ENCODE measurements around the gene TMSB15C. TPM values are rescaled to one million over a fixed set of nuclear protein-coding genes. Genes with fewer than 3 reads are reported as not detected.
"Not testable (repeated sequence)": the region's sequence is repeated elsewhere in the genome, so short reads cannot be mapped to it uniquely, and the experiment has no call there.

Gene TMSB15C
- total RNA-seq (2014; rRNA removed; shearing (Covaris generic)): 3.0 and 7.3 TPM in 2 replicates

DNA sequence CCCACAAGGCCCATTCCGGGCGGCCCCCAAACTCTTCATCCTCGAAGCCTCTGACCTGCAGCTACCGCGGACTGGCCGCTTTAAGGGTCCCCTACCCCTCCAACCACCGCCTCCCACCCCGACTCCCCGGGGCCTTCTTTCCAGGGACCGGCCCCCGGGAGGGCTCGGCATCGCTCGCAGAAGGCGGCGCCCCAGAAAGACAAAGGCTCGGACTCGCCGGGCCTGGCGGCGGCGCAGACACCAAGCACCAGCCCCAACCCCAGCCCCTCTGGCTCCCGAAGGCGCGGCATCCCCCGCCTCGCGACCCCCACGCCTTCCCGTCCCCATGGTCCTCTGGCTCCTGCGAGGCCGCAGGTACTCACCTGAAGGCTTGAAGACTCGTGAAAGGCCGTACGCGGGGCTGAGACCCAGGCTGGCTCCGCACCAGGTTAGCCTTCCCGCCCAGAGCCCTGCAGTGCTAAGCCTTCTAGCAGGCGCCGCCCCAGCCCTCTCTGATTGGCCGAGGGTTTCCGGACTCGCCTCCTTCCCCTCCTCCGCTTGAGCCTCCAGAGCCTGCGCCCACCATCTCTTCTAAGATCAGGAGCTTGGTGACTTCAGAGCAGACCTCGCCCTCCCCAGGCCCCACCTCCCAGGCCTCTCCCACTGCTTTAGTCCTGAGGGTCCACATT, at the start of gene TMSB15C:
TSS of gene TMSB15C (minus strand) at position 459 of the 668 bp plus-strand sequence.
- DNase-seq (ENCODE audit: low read depth): not testable (repeated sequence)

DNA sequence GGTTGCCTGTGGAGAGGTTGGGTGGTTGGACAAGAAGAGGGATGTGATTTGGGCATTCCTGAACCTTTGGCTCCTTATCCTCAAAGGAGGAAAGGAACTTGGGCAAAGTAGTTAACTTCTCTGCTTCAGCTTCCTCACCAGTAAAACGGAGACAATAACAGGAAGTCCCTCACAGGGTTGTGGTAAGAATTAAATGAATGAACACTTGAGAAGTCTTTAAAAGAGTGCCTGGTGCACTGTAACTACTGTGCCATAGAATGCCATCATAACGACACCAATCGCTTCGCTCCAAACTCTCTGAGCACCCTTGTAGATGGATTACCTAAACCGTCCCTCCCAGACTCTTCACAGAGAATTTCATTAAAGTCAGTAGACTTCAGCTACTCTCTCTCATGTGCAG, 46.8 kb upstream of the TMSB15C start:
- DNase-seq (ENCODE audit: low read depth): no peak

DNA sequence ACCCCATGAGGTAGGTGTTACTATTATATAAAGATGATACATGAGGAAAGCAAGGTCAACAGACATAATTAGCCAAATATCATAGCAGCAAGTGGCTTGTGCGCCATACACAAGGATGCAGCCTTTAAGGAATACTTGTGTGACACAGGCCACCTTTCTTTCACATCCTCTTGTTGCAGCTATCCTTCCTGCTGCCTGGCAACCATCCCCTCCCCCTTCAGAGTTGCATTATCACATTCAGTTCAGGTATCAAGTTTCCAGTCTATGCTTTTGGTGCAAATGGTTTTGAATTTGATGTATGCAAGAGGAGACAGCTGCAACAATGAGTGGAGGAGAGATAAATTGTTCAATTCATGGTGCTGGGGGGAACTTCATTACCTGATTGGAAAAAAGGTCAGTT, 42.7 kb upstream of the TMSB15C start:
- DNase-seq (ENCODE audit: low read depth): no peak

DNA sequence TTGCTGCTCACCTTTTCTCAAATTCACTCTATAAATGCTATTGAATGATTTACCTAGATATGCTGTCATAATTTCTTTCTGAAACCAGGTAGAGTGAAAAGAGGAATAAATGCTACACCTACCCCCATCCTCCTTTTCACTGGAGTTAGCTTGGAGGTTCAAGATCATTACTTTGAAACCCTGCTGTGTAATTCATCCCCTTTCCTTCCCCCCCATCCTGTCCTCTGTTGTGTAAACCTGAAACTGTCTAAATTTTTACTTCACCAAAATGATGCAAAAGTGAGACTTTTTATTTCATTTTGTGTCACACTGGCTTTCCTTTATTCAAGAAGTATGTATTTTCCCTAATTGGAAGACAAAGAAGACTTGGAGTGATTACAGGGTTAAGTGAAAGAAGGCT, 41.7 kb upstream of the TMSB15C start:
- DNase-seq (ENCODE audit: low read depth): no peak

DNA sequence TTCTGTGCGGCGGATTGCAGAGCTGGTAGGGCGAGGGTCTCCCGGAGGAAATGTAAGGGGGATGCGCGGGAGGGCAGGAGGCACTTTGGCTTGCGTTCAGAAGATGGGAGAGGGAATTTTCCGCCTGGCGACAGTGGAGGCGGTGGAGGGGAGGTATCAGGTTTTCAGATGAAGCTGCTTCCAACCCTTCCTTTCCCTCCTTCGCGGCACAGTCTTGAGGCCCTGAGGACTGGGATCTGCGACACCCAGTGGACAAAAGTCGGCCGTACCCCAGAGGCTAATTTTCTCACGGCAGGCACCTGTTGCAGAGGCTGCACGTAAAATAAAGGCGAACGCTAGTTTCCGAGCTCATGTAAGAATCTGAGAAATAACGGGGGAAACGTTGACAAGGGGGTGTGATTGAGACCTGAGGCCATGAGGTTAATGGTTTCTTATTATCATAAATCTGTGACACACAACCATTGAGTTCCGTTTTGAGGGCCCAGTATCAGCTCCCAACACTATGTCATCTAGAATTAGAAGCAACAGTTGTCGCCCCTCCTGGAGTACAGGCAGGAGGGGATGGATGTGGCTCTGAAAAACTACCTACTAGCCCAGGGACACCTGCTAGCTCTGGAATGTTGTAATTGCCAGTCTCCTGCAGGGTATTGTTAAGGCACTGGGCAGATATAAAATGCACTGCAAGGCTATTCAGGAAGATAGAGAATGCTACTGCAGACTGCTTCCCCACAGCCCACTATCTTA, 37.4 kb upstream of the TMSB15C start:
- DNase-seq (ENCODE audit: low read depth): peak; percentile 47

DNA sequence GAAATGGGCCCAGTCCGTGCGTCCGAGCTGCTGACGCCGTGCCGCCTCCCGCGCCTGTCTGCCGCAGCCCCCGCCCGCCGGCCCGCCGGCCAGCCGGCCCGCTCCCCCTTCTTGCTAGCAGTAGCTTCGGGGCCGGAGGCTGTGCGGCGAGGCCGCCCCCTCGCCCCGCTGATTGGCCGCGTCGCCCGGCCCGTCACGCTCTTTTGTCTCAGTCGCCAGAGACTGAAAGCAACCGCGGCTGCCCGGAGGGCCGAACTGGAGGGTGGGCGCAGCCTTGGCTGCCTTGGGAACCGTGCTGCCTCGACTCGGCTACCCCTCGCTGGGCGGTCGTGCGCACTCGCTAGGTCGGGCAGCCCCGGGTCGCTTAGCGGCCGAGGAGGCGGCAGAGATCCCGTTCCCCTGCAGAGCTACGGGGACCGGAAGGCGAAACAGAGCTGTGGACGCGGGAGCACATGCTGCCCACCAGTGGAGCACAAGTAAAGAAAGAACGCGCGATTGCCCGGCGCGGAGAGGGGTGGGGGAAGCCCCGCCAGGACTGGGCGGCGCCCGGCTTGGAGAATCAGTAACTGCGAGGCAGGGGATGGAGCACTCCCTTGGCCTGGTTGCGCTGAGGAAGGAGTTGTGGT, 36.4 kb upstream of the TMSB15C start, which contains the start of gene ZCCHC18:
TSS of gene ZCCHC18 (plus strand) at position 198 of the 626 bp plus-strand sequence. CDS start 1,589 bp downstream, outside the sequence.
- DNase-seq (ENCODE audit: low read depth): peak; percentile 47

DNA sequence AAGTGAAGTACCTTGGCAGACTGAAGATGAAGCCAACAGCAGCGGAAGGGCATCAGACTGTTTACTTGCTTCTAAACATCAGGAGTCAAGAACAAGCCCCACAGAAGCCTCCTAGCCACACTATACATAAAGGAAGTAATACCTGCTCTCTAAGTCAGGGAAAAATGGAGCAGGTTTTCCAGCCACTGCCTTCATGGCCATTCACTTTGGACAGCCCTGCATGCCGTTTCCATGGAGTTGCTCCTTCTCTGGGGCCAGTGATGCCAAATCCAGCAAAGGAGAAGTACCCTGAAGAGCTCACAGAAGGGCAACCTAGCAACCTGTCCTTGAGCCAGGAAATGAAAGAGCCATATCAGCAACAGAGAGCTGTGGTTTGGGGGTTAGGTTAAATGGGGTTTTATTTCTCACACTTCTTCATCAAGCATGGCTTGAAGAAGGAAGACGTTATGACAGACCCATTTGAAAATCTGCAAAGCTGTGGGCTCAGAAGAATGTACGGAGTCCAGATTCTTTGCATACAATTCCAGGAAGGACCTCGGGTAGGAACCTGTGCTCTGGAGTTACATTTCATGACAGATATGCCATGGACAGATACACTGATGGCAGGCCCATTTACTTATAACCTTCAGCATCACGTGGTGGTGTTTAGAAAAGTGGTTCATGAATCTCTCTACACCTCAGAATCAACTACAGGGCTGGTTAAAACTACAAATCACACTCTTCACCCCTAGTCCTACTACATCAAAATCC, 34.6 kb upstream of the TMSB15C start:
- not testable (repeated sequence) for DNase-seq (ENCODE audit: low read depth)

DNA sequence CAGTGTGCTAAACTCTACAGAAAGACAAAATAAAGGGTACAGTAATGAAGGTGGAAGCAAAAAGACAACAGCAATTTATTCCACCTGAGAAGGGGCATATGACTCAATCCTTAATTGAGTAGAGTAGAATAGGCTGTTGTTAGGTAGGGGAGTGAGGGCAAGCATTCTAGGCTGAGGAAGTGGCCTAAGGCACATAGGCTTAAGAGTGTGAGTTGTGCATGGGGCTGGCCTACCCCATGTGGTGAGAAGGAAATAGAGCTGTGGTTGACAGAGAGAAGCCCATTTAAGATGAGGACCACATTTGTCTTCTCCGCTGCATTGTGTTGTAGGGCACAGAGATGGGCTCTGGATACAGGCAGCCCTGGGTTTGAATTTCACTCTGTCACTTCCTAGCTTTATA, 32.9 kb upstream of the TMSB15C start:
- no peak for DNase-seq (ENCODE audit: low read depth)

DNA sequence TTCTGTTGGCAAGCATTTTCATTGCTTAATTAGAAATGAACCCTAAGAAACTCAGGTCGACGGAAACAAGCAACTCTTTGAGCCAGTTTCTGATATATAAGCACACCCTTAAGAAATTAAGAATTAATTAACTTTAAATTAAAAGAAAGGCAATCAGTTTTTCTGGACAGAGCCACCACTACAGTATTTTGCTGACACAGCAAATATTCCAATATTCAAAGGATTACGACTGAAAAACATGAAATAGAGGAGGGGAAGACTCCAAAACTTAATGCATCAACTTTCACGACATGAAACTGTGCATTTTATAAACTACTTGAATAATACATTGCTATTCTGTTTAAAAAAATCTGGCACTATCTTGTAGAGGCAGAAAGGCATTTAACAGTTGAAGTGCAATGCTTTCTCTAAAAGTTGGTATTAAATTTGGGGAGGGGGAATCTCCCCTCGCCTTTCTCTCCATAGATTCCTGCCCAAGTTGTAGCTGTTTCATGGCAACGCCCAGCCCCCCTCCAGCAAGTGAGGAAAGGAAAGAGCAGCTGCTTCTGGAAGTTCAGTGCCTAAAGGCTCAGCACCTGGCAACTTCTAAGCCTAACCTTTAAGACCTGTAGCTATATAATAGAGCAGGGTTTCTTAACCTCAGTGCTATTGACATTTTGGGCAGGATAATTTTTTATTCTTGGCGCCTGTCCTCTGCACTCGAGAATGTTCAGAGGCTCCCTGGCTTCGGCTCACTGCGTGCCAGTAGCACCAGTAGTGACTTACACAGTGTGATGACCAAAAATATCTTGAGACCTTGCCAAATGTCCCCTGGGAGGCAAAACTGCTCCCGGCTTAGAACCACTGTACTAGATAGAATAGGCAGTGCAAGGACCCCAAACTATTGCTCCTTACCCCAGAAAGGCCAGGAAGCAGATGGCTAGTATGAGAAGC, 29.6 kb upstream of the TMSB15C start:
- DNase-seq (ENCODE audit: low read depth): no peak

DNA sequence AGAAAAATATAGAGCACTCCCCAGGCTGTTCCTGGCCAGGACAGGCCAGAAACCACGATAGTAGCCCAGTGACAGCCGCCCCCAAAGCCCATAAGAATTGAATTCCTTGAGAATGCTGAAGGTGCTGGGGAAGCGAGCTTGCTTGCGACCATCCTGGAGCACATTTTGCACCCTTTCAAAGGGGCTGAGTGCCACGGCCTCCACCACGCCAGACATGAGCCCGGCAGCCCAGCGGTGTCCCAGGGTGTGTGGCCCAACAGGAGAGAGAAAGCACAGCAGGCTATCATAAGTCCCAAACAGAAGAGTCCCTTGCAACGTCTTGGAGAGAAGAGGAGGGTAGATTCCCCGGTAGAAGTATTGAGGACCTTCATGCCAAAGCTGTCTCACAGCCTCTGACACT, 28.6 kb upstream of the TMSB15C start:
- DNase-seq (ENCODE audit: low read depth): no peak

DNA sequence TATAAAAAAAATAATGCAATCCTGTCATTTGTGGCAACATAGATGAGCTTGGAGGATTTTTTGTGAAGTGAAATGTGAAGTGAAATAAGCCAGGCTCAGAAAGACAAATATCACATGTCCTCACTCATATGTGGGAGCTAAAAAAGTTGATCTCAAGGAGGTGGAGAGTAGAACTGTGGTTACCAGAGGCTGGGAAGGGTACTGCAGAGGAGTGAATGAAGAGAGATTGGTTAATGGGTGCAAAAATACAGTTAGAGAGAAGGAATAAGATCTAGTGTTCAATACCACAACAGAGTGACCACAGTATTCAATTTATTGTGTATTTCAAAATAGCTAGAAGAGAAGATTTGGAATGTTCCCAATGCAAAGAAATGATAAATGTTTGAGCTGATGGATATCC, 22.9 kb upstream of the TMSB15C start:
- DNase-seq (ENCODE audit: low read depth): no peak

DNA sequence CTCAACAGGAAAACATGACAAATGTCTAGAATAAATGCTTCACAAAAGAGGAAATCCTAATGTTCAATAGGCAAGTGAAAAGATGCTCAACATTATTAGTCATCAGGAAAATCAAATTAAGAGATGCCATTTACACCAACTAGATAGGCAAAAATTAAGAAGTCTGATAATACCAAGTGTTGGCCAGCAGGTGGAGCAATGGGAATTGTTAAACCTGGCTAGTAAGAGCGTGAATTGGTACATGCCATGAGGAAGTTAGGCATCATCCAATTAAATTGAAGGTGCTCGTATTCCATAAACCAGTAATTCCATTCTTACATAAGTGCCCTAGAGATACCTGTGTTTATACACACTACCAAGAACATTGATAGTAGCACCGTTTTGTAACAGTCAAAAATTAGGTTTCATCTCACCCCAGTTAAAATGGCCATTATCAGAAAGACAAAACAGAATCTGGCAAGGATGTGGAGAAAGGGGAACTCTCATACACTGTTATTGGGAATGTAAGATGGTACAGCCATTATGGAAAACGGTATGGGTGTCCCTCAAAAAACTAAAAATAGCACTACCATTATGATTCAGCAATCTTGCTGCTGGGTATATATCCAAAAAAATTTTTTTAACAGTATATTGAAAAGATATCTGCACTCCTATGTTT, 22.2 kb upstream of the TMSB15C start:
- peak; percentile 53 for DNase-seq (ENCODE audit: low read depth)

DNA sequence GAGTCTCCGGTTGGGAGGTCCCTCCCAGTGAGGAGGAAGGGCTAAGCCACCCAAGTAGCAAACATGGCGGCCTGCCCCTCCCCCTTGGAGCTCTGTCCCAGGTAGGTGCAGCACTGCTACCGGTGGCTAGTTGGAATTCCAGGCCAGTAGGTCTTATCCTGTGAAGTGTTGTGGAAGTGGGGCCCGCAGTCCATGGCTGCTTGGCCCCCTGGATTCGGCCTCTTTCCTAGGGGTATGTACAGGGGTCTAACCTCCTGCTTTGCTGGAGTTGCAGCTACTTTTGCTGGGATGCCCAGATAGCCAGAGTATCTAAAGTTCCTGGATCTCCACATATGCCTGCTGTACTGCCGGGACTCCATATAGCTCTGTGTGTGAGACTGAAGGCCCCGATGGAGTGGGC, 9.9 kb upstream of the TMSB15C start:
- no peak for DNase-seq (ENCODE audit: low read depth)

DNA sequence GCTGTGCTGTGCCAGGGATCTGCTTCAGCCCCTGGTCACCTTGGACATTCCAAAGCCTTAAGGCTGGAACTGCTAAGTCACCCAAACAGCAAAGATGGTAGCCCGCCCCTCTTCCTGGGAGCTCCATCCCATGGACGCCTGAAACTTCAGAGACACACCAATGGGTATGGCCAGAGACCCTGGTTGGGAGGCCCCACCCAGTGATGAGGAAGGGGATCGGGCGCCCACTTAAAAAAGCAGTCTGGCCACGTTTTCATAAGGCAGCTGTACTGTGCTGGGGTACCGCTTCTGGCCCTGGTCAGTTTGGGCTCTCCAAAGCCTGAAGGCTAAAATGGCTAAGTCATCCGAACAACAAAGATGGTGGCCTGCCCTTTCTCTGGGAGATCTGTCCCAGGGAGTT, 9.4 kb upstream of the TMSB15C start:
- DNase-seq (ENCODE audit: low read depth): no peak

DNA sequence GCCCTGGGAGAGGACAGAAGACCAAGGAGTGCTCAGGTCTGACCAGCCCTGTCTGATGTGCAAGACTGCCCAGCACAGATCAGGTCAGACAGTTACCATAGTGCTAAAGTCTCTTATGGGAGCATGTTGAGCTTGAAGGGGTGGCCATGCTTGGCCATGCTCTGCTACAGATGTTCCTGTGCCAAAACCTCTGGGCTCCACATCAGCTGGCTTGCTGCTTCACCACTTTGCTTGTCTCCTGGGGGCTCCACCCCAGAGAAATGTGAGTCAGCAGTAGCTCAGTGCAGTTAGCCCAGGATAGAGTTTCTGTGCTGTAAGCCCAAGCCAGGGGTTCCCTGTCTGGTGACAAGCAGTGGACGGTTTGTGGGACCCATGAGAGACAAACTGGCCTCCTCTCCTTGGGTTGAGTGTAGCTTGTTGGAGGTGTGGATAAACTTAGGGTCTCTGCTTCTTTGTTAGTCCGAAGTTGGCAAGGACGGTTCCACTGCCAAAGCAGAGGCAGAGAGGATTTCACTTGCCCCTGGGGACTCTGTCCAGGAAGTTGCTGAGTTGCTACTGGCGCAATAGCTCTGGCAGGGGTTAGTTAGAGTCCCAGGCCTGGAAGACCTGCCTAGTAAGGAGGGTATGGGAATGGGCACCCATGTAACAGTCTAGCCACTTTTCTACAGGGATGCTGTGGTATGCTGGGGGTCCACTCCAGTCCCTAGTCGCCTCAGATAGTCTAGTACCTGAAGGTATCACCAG, 8.7 kb upstream of the TMSB15C start:
- DNase-seq (ENCODE audit: low read depth): no peak

DNA sequence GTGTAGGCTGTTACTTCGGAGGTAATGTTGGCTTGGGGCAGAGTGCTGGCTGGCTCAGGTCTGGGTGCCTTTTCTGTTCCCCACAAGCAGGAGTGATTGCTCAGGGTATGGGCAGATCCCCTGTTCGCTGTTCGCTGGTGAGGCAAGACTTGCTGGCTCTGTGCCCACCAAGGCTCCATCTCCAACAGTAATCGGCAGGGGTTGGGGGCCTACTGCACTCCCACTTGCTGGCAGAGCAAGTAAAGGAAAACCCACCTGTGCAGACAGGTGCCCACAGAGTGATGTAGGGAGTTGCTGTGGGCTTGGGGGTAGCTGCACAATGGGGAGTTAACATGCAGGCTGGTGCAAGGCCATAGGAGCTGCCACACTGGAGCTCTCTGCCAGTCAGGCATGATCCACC, 8.0 kb upstream of the TMSB15C start:
- DNase-seq (ENCODE audit: low read depth): no peak

DNA sequence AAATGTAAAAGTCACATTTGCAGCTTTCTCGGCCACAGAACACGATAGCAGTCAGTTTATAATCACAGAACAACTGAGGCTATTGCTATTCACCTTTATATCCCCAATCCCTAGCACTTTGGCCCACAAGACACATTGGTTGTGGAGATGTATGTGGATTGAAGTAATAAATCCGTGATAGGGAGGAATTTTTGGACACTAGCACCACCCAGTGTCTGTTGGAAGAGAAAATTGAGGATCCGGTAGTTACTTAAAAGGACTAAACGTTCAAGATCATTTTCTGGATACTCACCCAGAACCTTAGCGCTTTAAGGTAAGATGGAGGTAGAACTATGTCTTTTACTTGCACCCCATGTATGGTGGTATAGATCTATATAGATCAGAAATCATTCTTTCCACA, 1.8 kb upstream of the TMSB15C start:
- not testable (repeated sequence) for DNase-seq (ENCODE audit: low read depth)

DNA sequence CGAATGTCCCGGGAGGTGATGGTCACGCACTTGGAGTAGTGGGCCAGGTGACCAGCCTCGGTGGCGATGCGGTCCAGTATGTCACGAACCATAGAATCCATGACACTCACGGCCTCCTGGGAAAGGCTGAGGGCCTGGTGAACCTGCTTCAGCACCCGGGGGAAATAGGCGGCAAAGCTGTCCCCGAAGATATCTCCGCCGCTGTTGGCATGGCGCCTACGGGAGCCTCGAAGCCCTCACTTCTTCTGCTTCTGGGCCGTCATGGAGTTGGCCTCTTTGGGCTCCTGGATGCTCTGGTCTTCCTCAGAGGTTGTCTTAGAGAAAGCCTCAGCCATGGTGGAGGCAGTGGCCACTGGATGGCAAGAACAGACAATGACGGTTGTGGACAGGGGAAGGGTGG, 13.4 kb downstream of the TMSB15C start:
- not testable (repeated sequence) for DNase-seq (ENCODE audit: low read depth)

DNA sequence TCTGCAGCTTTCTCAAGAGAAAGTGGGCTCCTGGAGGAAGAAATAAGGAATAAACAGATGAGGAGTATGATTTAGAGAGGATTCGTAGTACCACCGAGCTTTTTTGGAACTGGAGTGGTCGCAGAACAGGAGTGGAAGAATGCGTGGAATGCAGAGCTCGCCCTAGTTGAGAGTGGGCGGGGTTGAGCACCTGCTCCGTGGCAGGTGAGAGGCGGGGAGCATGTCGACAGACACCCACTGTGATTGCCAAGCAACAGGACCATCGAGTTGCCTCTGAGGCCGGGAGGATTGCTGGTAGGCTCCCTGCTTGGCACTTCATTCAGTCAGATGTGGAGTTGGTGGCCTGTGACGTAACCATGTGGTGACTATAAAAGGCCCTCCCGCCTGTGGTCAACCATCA, 21.1 kb downstream of the TMSB15C start:
- not testable (repeated sequence) for DNase-seq (ENCODE audit: low read depth)

DNA sequence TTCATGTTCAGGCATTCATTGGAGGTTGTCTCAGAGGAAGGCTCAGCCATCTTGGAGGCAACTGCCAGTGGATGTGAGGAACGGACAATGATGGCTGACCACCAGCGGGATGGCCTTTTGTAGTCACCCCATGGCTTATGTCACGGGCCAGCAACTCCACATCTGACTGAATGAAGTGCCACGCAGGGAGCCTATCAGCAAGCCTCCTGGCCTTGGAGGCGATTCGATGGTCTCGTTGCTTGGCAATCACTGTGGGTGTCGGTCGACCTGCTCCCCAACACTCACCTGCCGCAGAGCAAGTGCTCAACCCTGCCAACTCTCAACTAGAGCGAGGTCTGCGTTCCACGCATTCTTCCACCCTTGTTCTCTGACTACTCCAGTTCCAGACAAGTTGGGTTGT, 28.9 kb downstream of the TMSB15C start:
- no peak for DNase-seq (ENCODE audit: low read depth)
